HG03378 (cell line): ENCODE results near the gene KSR2.

Experiments used
- ATAC-seq: cut with Tn5 transposase; IDR thresholded peaks from one replicate; pipeline ENCODE4 v1.9.1; 2021; ENCODE audit warnings: mild to moderate bottlenecking, moderate library complexity; ENCODE audit not compliant: unreplicated experiment

KSR2 gene

GRCh38 chr12:117430246-117430645 is 538.5 kb downstream of the KSR2 start:
- no peak for ATAC-seq

- ATAC-seq = no peak
Measured at GRCh38 chr12:117427211-117427610, 541.6 kb downstream of the KSR2 start.

- no peak for ATAC-seq
Measured at GRCh38 chr12:117421987-117422386, 546.8 kb downstream of the KSR2 start.

DNA sequence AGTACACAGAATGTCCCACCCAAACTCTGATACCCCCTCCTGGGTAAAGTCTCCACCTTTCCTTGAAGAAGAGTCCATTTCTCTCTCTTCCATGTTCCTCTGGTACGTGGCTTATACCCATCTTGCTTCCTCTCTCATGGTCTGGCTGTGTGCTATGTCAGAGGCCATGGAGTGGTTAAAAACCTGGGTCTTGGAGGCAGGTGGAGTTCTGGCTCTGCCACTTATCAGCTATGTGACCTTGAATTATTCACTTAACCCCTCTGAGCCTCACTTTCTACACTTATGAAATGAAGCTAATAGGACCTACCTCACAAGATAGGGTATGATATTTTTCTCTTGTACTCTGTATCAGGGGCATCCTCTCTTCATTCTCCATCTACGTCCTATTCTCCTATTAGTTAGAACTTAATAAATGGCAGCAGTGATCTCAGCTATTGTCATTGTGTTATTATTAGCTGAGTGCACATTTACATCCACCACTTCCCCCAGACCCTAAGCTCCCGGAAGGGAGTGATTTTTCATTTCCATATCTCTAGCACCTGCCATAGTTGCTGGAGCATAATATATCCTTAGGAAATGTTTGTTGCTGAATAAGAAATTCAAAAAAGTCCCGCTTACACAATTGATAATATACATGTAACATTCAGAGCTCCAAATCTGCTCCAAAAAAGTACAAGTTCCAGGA is 547.6 kb downstream of the KSR2 start:
- ATAC-seq = no peak

DNA sequence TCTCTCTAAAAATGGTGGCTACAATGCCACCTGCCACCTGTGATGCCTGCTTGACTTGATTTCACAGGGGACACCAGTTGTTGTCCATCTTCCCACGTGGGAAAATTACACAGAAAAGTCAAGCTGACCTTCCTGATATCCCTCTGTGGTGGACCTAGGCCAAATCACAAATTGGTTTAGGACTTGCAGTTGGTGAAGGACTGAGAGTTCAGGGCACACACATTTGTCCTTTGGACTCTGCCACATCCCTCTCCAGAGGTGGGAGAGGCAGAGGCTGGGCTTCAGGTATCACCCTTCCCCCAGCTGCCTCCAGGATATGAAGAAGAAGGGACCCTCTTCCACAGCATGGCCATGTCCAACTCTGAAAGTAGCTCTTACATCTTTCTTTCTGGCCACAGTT is 551.8 kb downstream of the KSR2 start:
- no peak for ATAC-seq

DNA sequence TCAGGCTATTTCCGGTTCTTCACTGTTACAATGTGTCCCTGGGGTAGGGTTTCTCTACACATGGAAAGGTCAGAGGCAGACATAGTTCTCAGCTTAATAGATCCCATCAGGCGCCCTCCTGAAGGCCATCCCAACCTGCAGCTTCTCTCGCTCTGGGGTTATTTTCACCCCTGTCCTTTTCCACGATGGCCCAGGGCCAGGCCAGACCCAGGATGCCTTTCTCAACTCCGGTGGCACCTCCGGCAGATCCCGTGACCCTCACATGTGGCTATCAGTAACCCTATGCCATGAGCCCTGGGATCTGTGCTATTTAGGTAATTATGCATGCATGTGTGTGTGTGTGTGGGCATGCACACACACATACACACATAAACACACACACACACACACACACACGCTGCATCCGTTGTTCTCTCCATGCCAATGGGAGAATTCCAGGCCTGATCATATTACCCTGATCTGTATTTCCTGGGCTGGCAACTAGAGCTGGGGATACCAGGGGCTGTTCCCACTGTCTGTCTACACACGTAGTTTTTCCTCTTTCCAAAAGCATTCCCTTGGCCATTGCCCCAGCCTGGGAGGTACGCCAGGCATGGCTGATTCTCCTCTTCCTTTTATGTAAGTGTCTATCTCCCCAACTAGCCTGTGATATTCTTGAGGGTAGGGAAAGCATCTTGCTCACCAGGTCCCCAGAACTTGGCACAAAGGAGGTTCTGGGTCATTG is 556.2 kb downstream of the KSR2 start:
- no peak for ATAC-seq

DNA sequence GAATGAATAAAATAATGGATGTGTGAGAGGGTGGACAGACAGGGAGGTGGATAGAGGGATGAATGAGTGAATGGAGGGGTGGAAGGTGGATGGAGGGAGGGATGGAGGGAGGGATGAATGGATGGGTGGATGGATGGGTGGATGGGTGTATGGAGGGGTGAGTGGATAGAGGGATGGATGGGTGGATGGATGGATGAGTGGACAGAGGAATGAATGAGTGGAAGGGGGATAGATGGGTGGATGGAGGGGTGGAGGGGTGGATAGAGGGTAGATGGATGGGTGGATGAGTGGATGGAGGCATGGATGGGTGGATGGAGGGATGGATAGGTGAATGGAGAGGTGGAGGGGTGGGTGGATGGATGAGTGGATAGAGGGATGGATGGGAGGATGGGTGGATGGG is 559.5 kb downstream of the KSR2 start:
- no peak for ATAC-seq

DNA sequence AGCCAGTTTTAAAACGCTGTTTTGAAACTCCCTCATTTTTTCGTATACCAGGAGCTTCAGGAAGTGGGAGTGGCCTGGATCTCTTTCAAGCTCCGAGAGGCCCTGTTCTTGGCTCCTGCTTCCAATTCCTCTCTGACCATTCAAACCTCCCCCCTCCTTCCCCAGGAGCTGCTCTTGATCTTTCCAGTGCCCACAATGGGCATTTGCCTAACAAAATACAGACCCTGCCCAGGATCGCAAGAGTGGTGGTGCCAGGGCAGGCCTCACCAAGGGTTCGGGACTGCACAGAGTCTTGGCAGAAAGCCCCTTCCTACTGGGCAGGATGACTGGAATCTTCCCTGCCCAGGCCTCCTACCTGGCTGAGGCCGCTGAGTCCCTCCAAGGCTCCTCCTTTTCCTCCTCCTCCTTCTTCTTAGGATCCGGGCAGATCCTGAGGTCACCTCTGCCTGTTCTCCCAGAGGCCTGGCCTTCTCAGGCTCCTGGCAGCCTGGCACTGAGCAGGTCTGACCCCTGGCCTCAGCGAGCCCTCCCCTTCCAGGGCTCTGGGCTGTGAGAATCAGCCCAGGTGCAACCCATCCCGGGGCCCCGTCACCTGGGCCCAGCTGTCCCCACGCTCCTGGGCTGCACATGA is 560.5 kb downstream of the KSR2 start:
- no peak for ATAC-seq

GRCh38 chr12:117404940-117405339 is 563.9 kb downstream of the KSR2 start:
- no peak for ATAC-seq

- no peak for ATAC-seq
Measured at GRCh38 chr12:117404203-117404853, 564.5 kb downstream of the KSR2 start.

- no peak for ATAC-seq
Measured at GRCh38 chr12:117403586-117404139, 565.1 kb downstream of the KSR2 start.
